IPS-18a (cell line): ENCODE measurements around the gene NTRK2.

Experiments
- H3K27ac ChIP-seq: one replicate; pipeline ENCODE4 v1.5.1; 2013; ENCODE audit warnings: low read length
- H3K27me3 ChIP-seq: one replicate; pipeline ENCODE4 v1.6.1; 2013; ENCODE audit warnings: mild to moderate bottlenecking, low read length; ENCODE audit not compliant: control insufficient read depth, insufficient read depth
- H3K36me3 ChIP-seq: one replicate; pipeline ENCODE4 v1.6.1; 2013; ENCODE audit warnings: low read depth, low read length; ENCODE audit not compliant: control insufficient read depth
- H3K4me1 ChIP-seq: one replicate; pipeline ENCODE4 v1.6.1; 2013; ENCODE audit warnings: low read depth, low read length; ENCODE audit not compliant: control insufficient read depth
- H3K4me3 ChIP-seq: one replicate; pipeline ENCODE4 v1.5.1; 2013; ENCODE audit warnings: low read length
- H3K9ac ChIP-seq: one replicate; pipeline ENCODE4 v1.6.1; 2013; ENCODE audit warnings: mild to moderate bottlenecking, low read length, moderate library complexity
- H3K9me3 ChIP-seq: one replicate; pipeline ENCODE4 v1.6.1; 2013; ENCODE audit warnings: low read depth, low read length; ENCODE audit not compliant: control insufficient read depth

Gene NTRK2

GRCh38 chr9:84823421-84824271, 154.1 kb downstream of the NTRK2 start:
- Histone ChIP-seq H3K4me3 (no peak overlapping the region), H3K27ac (no peak overlapping the region), H3K27me3 (no peaks in the 10 kb centered on the region), H3K9ac (no peak overlapping the region), H3K4me1 (peaks cover 8% of the 10 kb centered on the region), H3K36me3 (no peaks in the 10 kb centered on the region), H3K9me3 (no peaks in the 10 kb centered on the region)

DNA sequence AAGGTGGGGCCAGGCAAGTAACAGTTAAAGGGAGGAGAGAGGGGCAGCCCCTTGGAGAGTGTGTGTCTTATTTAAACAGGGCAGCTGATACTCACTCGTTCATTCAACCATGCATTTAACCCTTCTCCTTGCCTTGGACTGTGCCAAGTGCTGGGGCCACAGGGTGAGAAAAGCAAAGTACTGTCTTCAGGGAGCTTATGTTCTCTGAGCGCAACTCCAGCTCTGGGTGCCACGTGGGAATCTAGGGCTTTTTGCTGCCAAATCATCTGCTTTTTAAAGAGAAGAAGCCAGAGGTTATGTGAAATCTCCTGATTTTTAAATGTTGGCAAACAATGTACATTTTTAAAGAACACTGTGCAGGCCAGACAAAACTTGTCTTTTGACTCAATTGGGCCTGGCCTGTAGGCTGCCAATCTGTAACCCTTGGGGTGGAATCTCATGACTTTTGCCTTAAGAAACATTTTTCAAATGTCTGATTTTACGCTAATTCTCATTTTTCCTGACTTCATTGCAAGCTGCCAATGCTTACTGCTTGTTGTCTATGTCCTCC, 157.8 kb downstream of the NTRK2 start:
- Histone ChIP-seq H3K4me1 (no peaks in the 10 kb centered on the region), H3K9ac (no peak overlapping the region), H3K9me3 (no peaks in the 10 kb centered on the region), H3K27me3 (no peaks in the 10 kb centered on the region), H3K36me3 (no peaks in the 10 kb centered on the region), H3K4me3 (no peak overlapping the region), H3K27ac (no peak overlapping the region)

GRCh38 chr9:84828046-84828445, 158.5 kb downstream of the NTRK2 start:
- H3K9ac ChIP-seq: no peak overlapping the region

GRCh38 chr9:84829471-84829870, 159.9 kb downstream of the NTRK2 start:
- H3K9ac ChIP-seq: no peak overlapping the region
- H3K27ac ChIP-seq: no peak overlapping the region
- H3K4me3 ChIP-seq: no peak overlapping the region
- no peaks in the 10 kb centered on the region for H3K9me3 ChIP-seq
- peaks cover 8% of the 10 kb centered on the region for H3K4me1 ChIP-seq
- no peaks in the 10 kb centered on the region for H3K27me3 ChIP-seq
- H3K36me3 ChIP-seq: no peaks in the 10 kb centered on the region

More at GRCh38 chr9:84828046-84828445, 158.5 kb downstream of the NTRK2 start:
- Histone ChIP-seq H3K27me3 (no peaks in the 10 kb centered on the region), H3K4me3 (no peak overlapping the region), H3K9me3 (no peaks in the 10 kb centered on the region), H3K4me1 (peaks cover under 1% of the 10 kb centered on the region), H3K27ac (no peak overlapping the region), H3K36me3 (no peaks in the 10 kb centered on the region)

DNA sequence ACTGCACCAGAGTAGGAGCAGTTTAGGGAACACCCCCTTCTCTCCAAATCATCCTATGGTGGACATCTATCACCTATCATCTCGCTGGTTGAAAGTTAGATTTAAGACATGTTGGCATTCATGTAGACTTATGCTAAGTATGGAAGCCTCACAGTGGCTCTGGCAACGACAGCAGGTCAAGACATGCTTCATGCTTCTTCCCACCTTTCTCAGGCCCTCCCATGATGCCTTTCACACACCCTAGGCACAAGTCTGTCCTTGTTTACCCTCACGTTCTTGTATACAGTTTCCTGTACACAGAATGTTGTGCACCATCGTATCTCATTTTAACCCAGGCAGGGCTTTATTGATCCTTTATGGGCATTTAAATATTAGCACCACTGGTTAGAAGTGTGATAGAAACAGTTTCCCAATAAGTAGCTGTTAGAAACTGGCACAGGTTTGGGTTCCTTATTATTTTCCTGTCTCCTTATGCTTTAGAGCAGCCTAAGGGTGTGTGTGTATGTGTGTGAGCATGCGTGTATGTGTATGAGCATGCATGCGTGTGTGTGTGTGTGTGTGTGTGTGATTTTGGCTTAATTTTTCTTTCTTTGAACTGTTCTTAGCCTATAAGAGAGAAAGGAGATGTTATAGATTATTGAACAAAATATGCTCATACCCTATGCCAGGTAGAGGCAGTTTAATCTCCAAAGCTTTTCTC, 160.6 kb downstream of the NTRK2 start:
- Histone ChIP-seq H3K4me3 (no peak overlapping the region), H3K27me3 (no peaks in the 10 kb centered on the region), H3K27ac (no peak overlapping the region)

DNA sequence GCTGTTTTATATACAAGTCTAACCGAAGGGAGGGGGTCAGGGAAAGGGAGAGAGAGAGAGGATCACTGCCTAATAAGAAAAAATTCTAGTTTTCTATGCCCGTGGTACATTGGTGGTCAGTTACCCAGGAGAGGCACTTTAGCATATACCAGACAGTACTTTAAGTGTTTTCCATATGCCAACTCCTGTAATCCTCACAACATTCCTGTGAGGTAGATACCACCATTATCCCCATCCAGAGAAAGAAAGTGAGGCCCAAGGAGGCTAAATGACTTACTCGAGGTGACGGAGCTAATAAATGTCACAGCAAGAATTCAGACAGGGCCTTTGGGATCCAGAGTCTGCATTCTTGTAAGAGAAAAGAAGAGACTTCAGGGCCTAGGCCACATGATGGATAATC, 161.8 kb downstream of the NTRK2 start:
- H3K36me3 ChIP-seq: no peaks in the 10 kb centered on the region
- no peak overlapping the region for H3K4me3 ChIP-seq
- H3K4me1 ChIP-seq: peaks cover 8% of the 10 kb centered on the region
- no peak overlapping the region for H3K9ac ChIP-seq
- H3K27me3 ChIP-seq: no peaks in the 10 kb centered on the region
- H3K27ac ChIP-seq: no peak overlapping the region
- H3K9me3 ChIP-seq: no peaks in the 10 kb centered on the region

More for the DNA sequence above, 160.6 kb downstream of the NTRK2 start:
- H3K9me3 ChIP-seq: no peaks in the 10 kb centered on the region
- no peaks in the 10 kb centered on the region for H3K36me3 ChIP-seq
- no peak overlapping the region for H3K9ac ChIP-seq
- H3K4me1 ChIP-seq: peaks cover 8% of the 10 kb centered on the region

DNA sequence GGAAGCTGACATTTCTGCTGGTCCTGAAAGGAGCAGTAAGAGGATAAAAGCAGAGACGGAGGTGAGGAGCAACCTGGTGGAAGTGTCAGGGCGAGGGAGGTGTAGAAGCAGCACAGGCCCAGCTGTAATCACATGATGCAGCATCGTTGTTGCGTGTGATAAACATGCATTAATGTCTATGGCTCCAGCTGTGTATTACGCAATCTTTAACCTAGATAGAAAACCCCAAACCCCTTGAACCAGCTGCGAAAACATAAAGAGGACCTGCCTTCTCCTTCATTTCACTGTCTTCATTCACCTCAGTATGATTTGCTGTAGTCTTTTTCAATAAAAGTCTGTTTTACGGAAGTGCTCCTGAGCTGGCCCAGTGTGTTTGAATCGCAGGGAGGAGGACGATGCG, 162.9 kb downstream of the NTRK2 start:
- Histone ChIP-seq H3K9ac (no peak overlapping the region), H3K27ac (no peak overlapping the region), H3K27me3 (no peaks in the 10 kb centered on the region), H3K36me3 (no peaks in the 10 kb centered on the region), H3K9me3 (no peaks in the 10 kb centered on the region), H3K4me3 (no peak overlapping the region), H3K4me1 (peaks cover 8% of the 10 kb centered on the region)

DNA sequence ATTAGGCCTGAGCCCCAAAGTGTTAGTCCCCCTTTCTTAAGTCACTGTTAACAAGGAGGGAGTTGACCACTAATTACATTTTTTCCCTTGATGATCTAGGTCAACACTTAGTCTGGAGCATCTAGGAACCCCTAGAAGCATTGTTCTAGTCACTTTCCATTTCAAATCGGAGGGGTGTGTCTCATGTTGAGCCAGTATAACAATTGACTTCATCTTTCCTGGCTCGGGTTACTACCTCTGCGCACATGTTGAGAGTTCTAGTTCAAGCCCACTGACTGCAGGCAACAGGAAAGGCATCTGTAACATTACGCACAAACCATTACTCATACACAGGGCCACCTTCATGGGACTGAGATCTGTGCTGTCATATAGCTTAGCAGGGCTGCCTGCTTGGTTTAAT, 164.9 kb downstream of the NTRK2 start:
- Histone ChIP-seq H3K4me3 (no peak overlapping the region), H3K36me3 (no peaks in the 10 kb centered on the region), H3K9ac (no peak overlapping the region), H3K9me3 (no peaks in the 10 kb centered on the region), H3K4me1 (peaks cover 11% of the 10 kb centered on the region), H3K27me3 (no peaks in the 10 kb centered on the region), H3K27ac (no peak overlapping the region)

DNA sequence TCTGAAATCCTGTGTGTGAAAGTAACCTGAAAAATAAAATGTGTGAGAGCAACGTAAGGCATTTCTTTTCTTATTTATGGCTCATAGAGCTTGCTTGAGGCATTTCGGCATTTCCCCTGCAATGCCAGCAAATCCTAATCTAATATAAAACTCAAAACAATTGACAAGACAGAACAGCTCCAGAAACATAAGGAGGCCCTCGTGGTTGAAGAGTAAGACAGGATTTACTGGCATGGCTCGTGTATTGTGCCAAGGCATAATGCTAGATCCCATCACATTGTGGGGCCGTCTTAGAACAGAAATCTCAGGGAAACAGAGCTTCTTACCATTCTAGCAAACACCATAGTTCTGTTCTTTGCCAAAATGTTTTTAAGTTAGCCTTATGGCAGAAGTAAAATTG, 166.2 kb downstream of the NTRK2 start:
- Histone ChIP-seq H3K36me3 (no peaks in the 10 kb centered on the region), H3K27me3 (no peaks in the 10 kb centered on the region), H3K4me3 (no peak overlapping the region), H3K27ac (no peak overlapping the region), H3K9me3 (no peaks in the 10 kb centered on the region), H3K4me1 (peaks cover 11% of the 10 kb centered on the region), H3K9ac (no peak overlapping the region)

GRCh38 chr9:84838879-84839278, 169.3 kb downstream of the NTRK2 start:
- Histone ChIP-seq H3K36me3 (no peaks in the 10 kb centered on the region), H3K27ac (no peak overlapping the region), H3K4me1 (peaks cover 5% of the 10 kb centered on the region), H3K4me3 (no peak overlapping the region), H3K9ac (no peak overlapping the region), H3K27me3 (no peaks in the 10 kb centered on the region), H3K9me3 (no peaks in the 10 kb centered on the region)

DNA sequence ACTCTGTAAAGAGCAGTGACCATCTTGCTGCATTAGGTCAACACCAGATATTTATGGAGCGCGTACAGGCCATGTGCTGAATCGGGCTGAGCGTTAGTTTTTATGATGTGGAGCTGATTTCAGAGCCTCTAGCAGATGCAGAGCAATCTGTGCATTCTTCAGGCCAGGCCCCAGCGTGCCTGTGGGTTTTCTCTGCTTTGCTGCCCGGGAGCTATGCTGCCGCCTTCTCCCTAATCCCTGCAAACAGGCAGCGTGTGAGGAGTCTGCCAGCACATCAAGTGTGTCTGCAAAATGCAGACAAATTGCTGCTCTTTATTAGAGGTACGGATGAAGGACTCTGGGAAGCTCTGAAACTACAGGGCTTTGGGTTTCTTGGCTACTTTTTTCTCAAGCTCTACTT, 170.0 kb downstream of the NTRK2 start:
- Histone ChIP-seq H3K4me3 (no peak overlapping the region), H3K4me1 (peaks cover 5% of the 10 kb centered on the region), H3K36me3 (no peaks in the 10 kb centered on the region), H3K9me3 (no peaks in the 10 kb centered on the region), H3K9ac (no peak overlapping the region), H3K27ac (no peak overlapping the region), H3K27me3 (no peaks in the 10 kb centered on the region)
